GM12878 (cell line): ENCODE data around the gene GPT2.

ENCODE experiments used
- BCL3 ChIP-seq: IDR thresholded peaks from 2 replicates; pipeline ENCODE4 v1.6.1; 2011; ENCODE audit warnings: borderline replicate concordance, low read depth, mild to moderate bottlenecking, moderate library complexity, low read length; ENCODE audit not compliant: insufficient read depth, poor library complexity, severe bottlenecking
- CTCF ChIP-seq, 3 experiments: IDR thresholded peaks in 2 of 3; conservative IDR thresholded peaks in 1 of 3; 2 replicates each; pipeline ENCODE4 v1.5.1; 2011; ENCODE audit warnings: low read depth in 3 of 3, low read length in 3 of 3, mild to moderate bottlenecking in 3 of 3, control low read depth in 2 of 3, moderate library complexity in 2 of 3, inconsistent platforms in 1 of 3, mixed read lengths in 1 of 3; ENCODE audit not compliant: control insufficient read depth in 2 of 3, insufficient read depth in 1 of 3; ENCODE audit errors: extremely low read depth in 1 of 3
- EP300 ChIP-seq, 2 experiments: fragments of 150-350 bp in 1 of 2; IDR thresholded peaks; 2 replicates each; pipeline ENCODE4 v1.6.1; 2011 to 2012; ENCODE audit warnings: low read depth in 2 of 2, low read length in 2 of 2, borderline replicate concordance in 1 of 2, improper control_type of control experiment in 1 of 2, inconsistent platforms in 1 of 2; ENCODE audit not compliant: control insufficient read depth in 1 of 2
- IRF3 ChIP-seq: fragments of 450-650 bp; IDR thresholded peaks from 2 replicates; pipeline ENCODE4 v1.6.1; 2014; ENCODE audit warnings: mild to moderate bottlenecking
- NFYB ChIP-seq: IDR thresholded peaks from 2 replicates; pipeline ENCODE4 v1.6.1; 2011; ENCODE audit warnings: low read depth, mild to moderate bottlenecking, low read length, improper control_type of control experiment, moderate library complexity; ENCODE audit not compliant: insufficient read depth
- NRF1 ChIP-seq: conservative IDR thresholded peaks from 2 replicates; pipeline ENCODE4 v1.6.1; 2011; ENCODE audit warnings: mild to moderate bottlenecking, low read depth, low read length, improper control_type of control experiment
- POLR2A ChIP-seq: IDR thresholded peaks from 2 replicates; pipeline ENCODE4 v1.6.1; 2011; ENCODE audit warnings: low read depth, mild to moderate bottlenecking, low read length
- POLR2AphosphoS5 ChIP-seq: IDR thresholded peaks from 2 replicates; pipeline ENCODE4 v1.6.1; 2011; ENCODE audit warnings: mild to moderate bottlenecking, low read length, inconsistent platforms
- SKIL ChIP-seq: fragments of 450-650 bp; IDR thresholded peaks from 2 replicates; pipeline ENCODE4 v1.6.1; 2017; ENCODE audit warnings: mild to moderate bottlenecking, low read depth, inconsistent platforms; ENCODE audit not compliant: poor library complexity, severe bottlenecking
- SREBF2 ChIP-seq: IDR thresholded peaks from 2 replicates; pipeline ENCODE4 v1.6.1; 2012; ENCODE audit warnings: mild to moderate bottlenecking, low read length
- TCF12 ChIP-seq: IDR thresholded peaks from 2 replicates; pipeline ENCODE4 v1.6.1; 2011; ENCODE audit warnings: low read depth, mild to moderate bottlenecking, low read length
- USF1 ChIP-seq: IDR thresholded peaks from 2 replicates; pipeline ENCODE4 v1.6.1; 2011; ENCODE audit warnings: borderline replicate concordance, low read depth, mild to moderate bottlenecking, moderate library complexity, mixed read lengths, low read length; ENCODE audit not compliant: insufficient read depth; ENCODE audit errors: extremely low read length
- ZNF384 ChIP-seq: IDR thresholded peaks from 2 replicates; pipeline ENCODE4 v1.6.1; 2012; ENCODE audit warnings: low read depth, mild to moderate bottlenecking, low read length, improper control_type of control experiment, borderline replicate concordance

GRCh38 chr16:46911650-46912049, 27.5 kb downstream of the GPT2 start:
- no peak for TF ChIP-seq NFYB
- no peak for TF ChIP-seq POLR2A
- no peak for TF ChIP-seq CTCF (IDR thresholded peaks at IDR 0.05 in 2 of 3, conservative IDR thresholded peaks at IDR 0.05 in 1 of 3; ENCODE audit: control insufficient read depth in 2 of 3, extremely low read depth in 1 of 3, insufficient read depth in 1 of 3, low read depth in 3 of 3, low read length in 3 of 3)
- TF ChIP-seq POLR2AphosphoS5, result no peak
- TF ChIP-seq USF1, result no peak
- TF ChIP-seq ZNF384, result no peak
- TF ChIP-seq TCF12, result no peak
- no peak for TF ChIP-seq SKIL
- TF ChIP-seq BCL3, result no peak
- TF ChIP-seq SREBF2, result no peak
- no peak for TF ChIP-seq EP300 (IDR thresholded peaks at IDR 0.05; ENCODE audit: borderline replicate concordance in 1 of 2, control insufficient read depth in 1 of 2, low read depth in 2 of 2, low read length in 2 of 2)
- no peak for TF ChIP-seq NRF1
- no peak for TF ChIP-seq IRF3
